GM23338 (cell line): ENCODE measurements around the gene UBE2D4. TPM values are rescaled to one million over a fixed set of nuclear protein-coding genes. Genes with fewer than 3 reads are reported as not detected.

Experiments
- ATAC-seq: fragments of 200-7000 bp; cut with Tn5 transposase; 3 replicates; pipeline ENCODE4 v1.9.1; 2020
- DNase-seq: peaks from one replicate; pipeline ENCODE4 v3.0.0-alpha.2; 2015; ENCODE audit warnings: low spot score
- H2AFZ ChIP-seq: fragments of 200-600 bp; sonication (generic); 2 replicates; pipeline ENCODE4 v1.8.0; 2016; ENCODE audit warnings: antibody characterized with exemption, mild to moderate bottlenecking, moderate library complexity
- H3F3A ChIP-seq: fragments of 200-600 bp; sonication (generic); replicated peaks from 2 replicates; pipeline ENCODE4 v1.8.0; 2017; ENCODE audit warnings: antibody characterized with exemption, mixed run types, low read depth
- H3K27ac ChIP-seq: fragments of 200-600 bp; sonication (generic); 2 replicates; pipeline ENCODE4 v1.6.1; 2016; ENCODE audit warnings: low read depth
- H3K27me3 ChIP-seq: fragments of 200-600 bp; sonication (generic); 2 replicates; pipeline ENCODE4 v1.8.0; 2016; ENCODE audit warnings: mild to moderate bottlenecking, mixed run types, moderate library complexity; ENCODE audit not compliant: insufficient read depth
- H3K36me3 ChIP-seq: fragments of 200-600 bp; sonication (generic); 2 replicates; pipeline ENCODE4 v1.8.0; 2016; ENCODE audit warnings: mild to moderate bottlenecking; ENCODE audit not compliant: insufficient read depth
- H3K4me1 ChIP-seq: fragments of 200-600 bp; sonication (generic); 2 replicates; pipeline ENCODE4 v1.8.0; 2016; ENCODE audit warnings: mild to moderate bottlenecking, moderate library complexity; ENCODE audit not compliant: insufficient read depth
- H3K4me2 ChIP-seq: fragments of 200-600 bp; sonication (generic); 2 replicates; pipeline ENCODE4 v1.7.1; 2017; ENCODE audit warnings: mixed run types
- H3K4me3 ChIP-seq: fragments of 200-600 bp; sonication (generic); 2 replicates; pipeline ENCODE4 v1.6.1; 2016; ENCODE audit warnings: mixed run types
- H3K79me2 ChIP-seq: fragments of 200-600 bp; sonication (generic); replicated peaks from 2 replicates; pipeline ENCODE4 v1.8.0; 2017; ENCODE audit warnings: mild to moderate bottlenecking; ENCODE audit not compliant: insufficient read depth
- H3K9me2 ChIP-seq: fragments of 200-600 bp; sonication (generic); 2 replicates; pipeline ENCODE4 v1.8.0; 2017; ENCODE audit not compliant: insufficient read depth
- H4K20me1 ChIP-seq: fragments of 200-600 bp; sonication (generic); replicated peaks from 2 replicates; pipeline ENCODE4 v1.8.0; 2017; ENCODE audit warnings: mild to moderate bottlenecking; ENCODE audit not compliant: insufficient read depth
- H3K27ac Mint-ChIP-seq: 2 replicates; pipeline ENCODE4 v1.8.0; 2020; ENCODE audit warnings: inconsistent platforms, mild to moderate bottlenecking, moderate library complexity, mixed read lengths
- H3K27me3 Mint-ChIP-seq: 3 replicates; pipeline ENCODE4 v1.8.0; 2022; ENCODE audit warnings: low read depth, mild to moderate bottlenecking, moderate library complexity, mixed read lengths, inconsistent platforms; ENCODE audit not compliant: insufficient read depth, poor library complexity
- H3K36me3 Mint-ChIP-seq: 3 replicates; pipeline ENCODE4 v1.8.0; 2021; ENCODE audit warnings: low read depth, mild to moderate bottlenecking, inconsistent platforms, moderate library complexity, mixed read lengths
- H3K4me1 Mint-ChIP-seq: 3 replicates; pipeline ENCODE4 v1.8.0; 2020; ENCODE audit warnings: mild to moderate bottlenecking, inconsistent platforms, mixed read lengths
- H3K4me3 Mint-ChIP-seq: 3 replicates; pipeline ENCODE4 v1.8.0; 2021; ENCODE audit warnings: moderate library complexity, mild to moderate bottlenecking, inconsistent platforms, mixed read lengths
- H3K9me3 Mint-ChIP-seq: 3 replicates; pipeline ENCODE4 v1.8.0; 2020; ENCODE audit warnings: moderate library complexity, mild to moderate bottlenecking, inconsistent platforms, mixed read lengths
- CREB1 ChIP-seq: fragments of 250-450 bp; sonication (Bioruptor Pico); IDR thresholded peaks from 2 replicates; pipeline ENCODE4 v1.5.0; 2020; ENCODE audit warnings: low read depth, mild to moderate bottlenecking, moderate library complexity
- ETS1 ChIP-seq: IDR thresholded peaks from 2 replicates; pipeline ENCODE4 v1.6.1; 2016; ENCODE audit warnings: antibody characterized with exemption
- EZH2 ChIP-seq: fragments of 200-600 bp; sonication (generic); IDR thresholded peaks from one replicate; pipeline ENCODE4 v1.8.0; 2017; ENCODE audit warnings: antibody characterized with exemption, mild to moderate bottlenecking, low read depth; ENCODE audit not compliant: unreplicated experiment
- JUNB ChIP-seq: IDR thresholded peaks from one replicate; pipeline ENCODE4 v1.6.1; 2016; ENCODE audit warnings: antibody characterized with exemption; ENCODE audit not compliant: unreplicated experiment
- NANOG ChIP-seq: IDR thresholded peaks from 2 replicates; pipeline ENCODE4 v1.6.1; 2016; ENCODE audit warnings: antibody characterized with exemption, borderline replicate concordance
- STAT1 ChIP-seq: IDR thresholded peaks from one replicate; pipeline ENCODE4 v1.6.1; 2016; ENCODE audit warnings: antibody characterized with exemption; ENCODE audit not compliant: unreplicated experiment
- polyA plus RNA-seq: library from polyadenylated mRNA; unstranded; fragments of >200 nt; fragmentation: Nextera tagmentation; extraction: Ambion mirVana; gene quantifications from 2 replicates; pipeline ENCODE4 v1.2.1, GENCODE V29; 2016
- total RNA-seq: library from RNA; depleted of rRNA; stranded (reverse); fragments of >200 nt; shearing (Covaris generic); gene quantifications from 2 replicates; pipeline ENCODE4 v1.2.3, GENCODE V29; 2014
- TF ChIP-seq, protein P1 (sequence below), 2 experiments: fragments of 200-600 bp in 1 of 2; sonication (generic) in 1 of 2; conservative IDR thresholded peaks; 2 replicates each; pipeline versions ENCODE4 v1.5.1 to v1.6.1; 2016 to 2017; ENCODE audit warnings: antibody characterized with exemption in 2 of 2, low read depth in 2 of 2, mild to moderate bottlenecking in 2 of 2, moderate library complexity in 1 of 2
- TF ChIP-seq, protein P2 (sequence below): IDR thresholded peaks from one replicate; pipeline ENCODE4 v1.6.1; 2018; ENCODE audit warnings: antibody characterized with exemption; ENCODE audit not compliant: unreplicated experiment

Gene UBE2D4
- total and polyA plus RNA-seq, 2 experiments from 2014 or later, result 5.8 to 8.4 TPM

DNA sequence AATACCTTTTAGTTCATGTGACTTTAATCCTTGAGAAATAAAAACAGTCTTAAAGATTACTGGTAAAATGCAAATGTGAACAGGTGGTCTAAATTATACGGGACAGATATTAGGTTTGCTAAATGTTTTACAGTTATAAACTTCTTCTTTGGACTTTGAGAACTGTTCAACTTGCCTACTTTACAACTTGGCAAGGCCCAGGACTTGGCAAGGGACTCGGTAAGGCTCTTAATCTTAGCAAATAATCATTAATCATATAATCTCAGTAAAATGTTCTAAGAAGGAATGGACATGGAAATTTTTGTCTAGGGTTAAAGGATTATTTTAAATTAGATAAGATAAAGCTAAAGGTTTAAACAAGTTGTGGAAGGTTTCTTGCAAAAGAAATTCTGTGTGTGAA is 4.8 kb upstream of the UBE2D4 start (continued):
- TF ChIP-seq CREB1 (CRISPR knock-in tag) (no peak), NANOG (no peak), EZH2 (no peak)

DNA sequence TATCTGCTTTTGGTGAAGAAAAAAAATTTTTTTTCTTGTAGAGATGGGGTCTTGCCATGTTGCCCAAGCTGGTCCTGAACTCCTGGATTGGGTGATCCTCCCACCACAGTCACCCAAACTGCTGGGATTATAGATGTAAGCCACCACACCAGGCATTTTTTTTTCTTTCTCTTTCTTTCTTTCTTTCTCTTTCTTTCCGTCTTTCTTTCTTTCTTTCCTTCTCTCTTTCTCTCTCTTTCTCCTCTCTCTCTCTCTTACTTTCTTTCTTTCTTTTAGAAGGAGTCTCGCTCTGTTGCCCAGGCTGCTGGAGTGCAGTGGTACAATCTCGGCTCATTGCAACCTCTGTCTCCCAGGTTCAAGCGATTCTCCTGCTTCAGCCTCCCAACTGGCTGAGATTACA is 3.5 kb upstream of the UBE2D4 start:
- ATAC-seq, result no peak
- Mint-ChIP-seq H3K36me3 (peaks cover 13% of the 10 kb centered on the region), H3K9me3 (peaks cover 9% of the 10 kb centered on the region; the same call in 2 of the 3 replicates), H3K4me1 (peaks cover 3% of the 10 kb centered on the region; the same call in 2 of the 3 replicates), H3K27me3 (peaks cover 19% of the 10 kb centered on the region), H3K27ac (no peak overlapping the region), H3K4me3 (no peak overlapping the region)
- Histone ChIP-seq H3K79me2 (no peaks in the 10 kb centered on the region), H3K4me1 (no peaks in the 10 kb centered on the region), H3K4me3 (no peak overlapping the region), H3K9me2 (peaks cover 10% of the 10 kb centered on the region; the same call in 1 of the 2 replicates), H3K27ac (no peak overlapping the region), H3K4me2 (no peak overlapping the region), H3K36me3 (no peaks in the 10 kb centered on the region), H3F3A (no peaks in the 10 kb centered on the region; the same call in 1 of the 2 replicates), H3K27me3 (peaks cover 28% of the 10 kb centered on the region), H4K20me1 (no peaks in the 10 kb centered on the region; the same call in 1 of the 2 replicates), H2AFZ (no peak overlapping the region)
- no peak for DNase-seq
- TF ChIP-seq NANOG (no peak), EZH2 (no peak), CREB1 (CRISPR knock-in tag) (no peak), ETS1 (no peak), JUNB (no peak), STAT1 (no peak)
- TF ChIP-seq, protein P1, sequence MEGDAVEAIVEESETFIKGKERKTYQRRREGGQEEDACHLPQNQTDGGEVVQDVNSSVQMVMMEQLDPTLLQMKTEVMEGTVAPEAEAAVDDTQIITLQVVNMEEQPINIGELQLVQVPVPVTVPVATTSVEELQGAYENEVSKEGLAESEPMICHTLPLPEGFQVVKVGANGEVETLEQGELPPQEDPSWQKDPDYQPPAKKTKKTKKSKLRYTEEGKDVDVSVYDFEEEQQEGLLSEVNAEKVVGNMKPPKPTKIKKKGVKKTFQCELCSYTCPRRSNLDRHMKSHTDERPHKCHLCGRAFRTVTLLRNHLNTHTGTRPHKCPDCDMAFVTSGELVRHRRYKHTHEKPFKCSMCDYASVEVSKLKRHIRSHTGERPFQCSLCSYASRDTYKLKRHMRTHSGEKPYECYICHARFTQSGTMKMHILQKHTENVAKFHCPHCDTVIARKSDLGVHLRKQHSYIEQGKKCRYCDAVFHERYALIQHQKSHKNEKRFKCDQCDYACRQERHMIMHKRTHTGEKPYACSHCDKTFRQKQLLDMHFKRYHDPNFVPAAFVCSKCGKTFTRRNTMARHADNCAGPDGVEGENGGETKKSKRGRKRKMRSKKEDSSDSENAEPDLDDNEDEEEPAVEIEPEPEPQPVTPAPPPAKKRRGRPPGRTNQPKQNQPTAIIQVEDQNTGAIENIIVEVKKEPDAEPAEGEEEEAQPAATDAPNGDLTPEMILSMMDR (conservative IDR thresholded peaks at IDR 0.05; ENCODE audit: low read depth in 2 of 2), result no peak
- TF ChIP-seq, protein P2, sequence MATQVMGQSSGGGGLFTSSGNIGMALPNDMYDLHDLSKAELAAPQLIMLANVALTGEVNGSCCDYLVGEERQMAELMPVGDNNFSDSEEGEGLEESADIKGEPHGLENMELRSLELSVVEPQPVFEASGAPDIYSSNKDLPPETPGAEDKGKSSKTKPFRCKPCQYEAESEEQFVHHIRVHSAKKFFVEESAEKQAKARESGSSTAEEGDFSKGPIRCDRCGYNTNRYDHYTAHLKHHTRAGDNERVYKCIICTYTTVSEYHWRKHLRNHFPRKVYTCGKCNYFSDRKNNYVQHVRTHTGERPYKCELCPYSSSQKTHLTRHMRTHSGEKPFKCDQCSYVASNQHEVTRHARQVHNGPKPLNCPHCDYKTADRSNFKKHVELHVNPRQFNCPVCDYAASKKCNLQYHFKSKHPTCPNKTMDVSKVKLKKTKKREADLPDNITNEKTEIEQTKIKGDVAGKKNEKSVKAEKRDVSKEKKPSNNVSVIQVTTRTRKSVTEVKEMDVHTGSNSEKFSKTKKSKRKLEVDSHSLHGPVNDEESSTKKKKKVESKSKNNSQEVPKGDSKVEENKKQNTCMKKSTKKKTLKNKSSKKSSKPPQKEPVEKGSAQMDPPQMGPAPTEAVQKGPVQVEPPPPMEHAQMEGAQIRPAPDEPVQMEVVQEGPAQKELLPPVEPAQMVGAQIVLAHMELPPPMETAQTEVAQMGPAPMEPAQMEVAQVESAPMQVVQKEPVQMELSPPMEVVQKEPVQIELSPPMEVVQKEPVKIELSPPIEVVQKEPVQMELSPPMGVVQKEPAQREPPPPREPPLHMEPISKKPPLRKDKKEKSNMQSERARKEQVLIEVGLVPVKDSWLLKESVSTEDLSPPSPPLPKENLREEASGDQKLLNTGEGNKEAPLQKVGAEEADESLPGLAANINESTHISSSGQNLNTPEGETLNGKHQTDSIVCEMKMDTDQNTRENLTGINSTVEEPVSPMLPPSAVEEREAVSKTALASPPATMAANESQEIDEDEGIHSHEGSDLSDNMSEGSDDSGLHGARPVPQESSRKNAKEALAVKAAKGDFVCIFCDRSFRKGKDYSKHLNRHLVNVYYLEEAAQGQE, result no peak
